ENCODE data around the gene GOLM1.

The GOLM1 gene

DNA sequence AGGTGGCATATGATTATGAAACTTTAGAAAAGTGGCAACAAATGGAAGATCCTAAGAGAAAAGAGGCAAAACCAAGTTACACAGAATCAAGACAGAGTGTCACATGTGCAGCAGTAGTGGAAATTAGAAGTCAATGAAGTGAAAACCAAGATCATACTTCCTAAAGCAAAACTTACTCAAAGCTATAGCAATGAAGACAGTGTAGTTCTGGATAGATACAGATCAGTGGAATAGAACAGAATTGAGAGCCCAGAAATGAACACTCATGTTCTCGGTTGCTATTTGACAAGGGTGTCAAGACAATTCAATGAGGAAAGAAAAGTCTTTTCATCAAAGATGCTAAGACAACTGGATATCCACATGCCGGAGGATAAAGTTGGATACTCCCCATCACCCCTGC, 114.9 kb downstream of the GOLM1 start:
- TF ChIP-seq, protein P1, sequence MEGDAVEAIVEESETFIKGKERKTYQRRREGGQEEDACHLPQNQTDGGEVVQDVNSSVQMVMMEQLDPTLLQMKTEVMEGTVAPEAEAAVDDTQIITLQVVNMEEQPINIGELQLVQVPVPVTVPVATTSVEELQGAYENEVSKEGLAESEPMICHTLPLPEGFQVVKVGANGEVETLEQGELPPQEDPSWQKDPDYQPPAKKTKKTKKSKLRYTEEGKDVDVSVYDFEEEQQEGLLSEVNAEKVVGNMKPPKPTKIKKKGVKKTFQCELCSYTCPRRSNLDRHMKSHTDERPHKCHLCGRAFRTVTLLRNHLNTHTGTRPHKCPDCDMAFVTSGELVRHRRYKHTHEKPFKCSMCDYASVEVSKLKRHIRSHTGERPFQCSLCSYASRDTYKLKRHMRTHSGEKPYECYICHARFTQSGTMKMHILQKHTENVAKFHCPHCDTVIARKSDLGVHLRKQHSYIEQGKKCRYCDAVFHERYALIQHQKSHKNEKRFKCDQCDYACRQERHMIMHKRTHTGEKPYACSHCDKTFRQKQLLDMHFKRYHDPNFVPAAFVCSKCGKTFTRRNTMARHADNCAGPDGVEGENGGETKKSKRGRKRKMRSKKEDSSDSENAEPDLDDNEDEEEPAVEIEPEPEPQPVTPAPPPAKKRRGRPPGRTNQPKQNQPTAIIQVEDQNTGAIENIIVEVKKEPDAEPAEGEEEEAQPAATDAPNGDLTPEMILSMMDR (conservative IDR thresholded peaks at IDR 0.05; ENCODE audit: low read depth, low read length), result no peak

DNA sequence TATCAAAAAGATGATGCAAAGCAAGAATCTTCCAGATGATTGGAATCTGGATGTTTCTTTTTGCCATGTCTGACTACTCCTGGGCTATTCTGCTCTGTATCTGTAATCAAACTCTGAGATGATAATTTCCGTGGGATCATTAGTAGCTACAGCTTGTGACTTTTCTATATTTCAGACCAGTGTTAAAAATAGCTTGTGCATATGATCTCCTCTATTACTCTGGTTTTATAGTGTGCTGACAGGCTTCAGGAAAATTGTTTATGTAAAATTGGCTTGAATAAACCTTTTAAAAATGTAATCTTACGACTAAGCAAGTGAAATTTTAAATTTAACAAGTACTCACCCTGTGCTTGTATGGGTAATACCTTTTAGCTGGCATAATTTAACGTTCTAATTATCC, 118.0 kb downstream of the GOLM1 start:
- H3K4me3 ChIP-seq (ENCODE audit: low read depth, low read length), result no peak overlapping the region
- DNase-seq (ENCODE audit: low read depth), result no peak
- TF ChIP-seq, protein P1 (conservative IDR thresholded peaks at IDR 0.05; ENCODE audit: low read depth, low read length), result no peak

More for the DNA sequence above, 114.9 kb downstream of the GOLM1 start:
- H3K4me3 ChIP-seq (ENCODE audit: low read depth, low read length), result no peak overlapping the region
- no peak for DNase-seq (ENCODE audit: low read depth)

DNA sequence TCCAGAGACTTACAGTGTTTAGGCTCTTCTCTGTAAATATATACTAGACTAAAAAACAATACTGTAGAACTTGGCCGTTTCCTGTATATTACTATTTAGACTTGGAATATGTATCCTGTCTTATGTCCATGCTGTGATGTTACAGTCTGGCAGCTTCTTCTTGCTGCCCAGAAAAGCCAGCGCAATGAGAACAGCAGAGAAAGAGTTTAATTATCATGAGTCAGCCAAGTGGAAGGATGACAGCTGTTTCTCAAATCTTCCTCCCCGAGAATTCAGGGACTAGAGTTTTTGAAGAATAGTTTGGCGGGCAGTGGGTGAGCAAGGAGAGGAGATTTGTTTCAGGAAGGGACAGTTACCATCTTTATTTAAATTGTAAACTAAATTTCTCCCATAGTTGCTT, 120.9 kb downstream of the GOLM1 start:
- DNase-seq (ENCODE audit: low read depth), result no peak
- H3K4me3 ChIP-seq (ENCODE audit: low read depth, low read length), result no peak overlapping the region
- TF ChIP-seq, protein P1 (conservative IDR thresholded peaks at IDR 0.05; ENCODE audit: low read depth, low read length), result no peak
